CD4-positive, alpha-beta T cell treated with Interleukin-17A for 4 hours (primary cell): ENCODE data around the gene FRMD5.

Experiments
- DNase-seq: peaks from one replicate; pipeline ENCODE4 v3.0.0-alpha.2; 2020; ENCODE audit warnings: mixed read lengths

The FRMD5 gene

DNA sequence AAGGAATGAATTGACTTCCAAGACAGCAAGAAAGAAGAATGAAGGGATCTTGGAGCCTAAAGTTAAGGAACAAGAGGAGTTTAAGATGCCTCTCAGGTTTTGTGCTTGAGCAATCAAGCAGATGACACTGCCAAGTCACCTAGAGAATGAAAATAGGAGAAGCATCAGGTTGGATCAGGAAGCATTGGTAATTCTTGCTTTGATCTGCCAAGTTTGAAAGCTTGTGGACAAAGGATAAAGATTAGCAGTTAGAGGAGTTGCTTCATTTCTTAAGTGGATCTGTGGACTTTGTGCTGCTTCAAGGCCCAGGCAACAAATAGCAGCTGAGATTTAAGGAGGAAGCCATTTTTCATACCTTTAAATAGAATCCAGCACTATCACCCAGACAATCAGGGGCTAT lies 35.6 kb downstream of the FRMD5 start:
- no peak for DNase-seq

- DNase-seq = no peak
Observed at GRCh38 chr15:44158111-44158510, 37.0 kb downstream of the FRMD5 start.

DNA sequence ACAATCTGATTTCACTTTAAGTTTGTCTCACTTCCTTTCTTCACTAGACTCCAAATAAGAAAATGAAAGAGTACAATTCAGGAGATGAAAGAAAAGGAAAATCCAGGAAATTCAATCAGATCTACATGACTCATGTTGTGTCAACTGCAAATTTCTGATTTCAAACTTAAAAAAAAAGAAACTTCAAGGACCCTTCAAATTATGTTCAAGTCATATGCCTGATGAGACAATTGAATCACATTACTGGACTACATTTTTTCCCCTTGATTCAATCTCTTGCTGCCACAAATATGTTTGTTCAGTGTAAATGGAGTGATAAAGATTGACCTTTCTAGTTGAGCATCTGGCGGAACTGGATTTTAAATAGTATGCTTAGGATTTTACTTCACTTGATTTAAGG lies 37.4 kb downstream of the FRMD5 start:
- DNase-seq = no peak

- no peak for DNase-seq
Observed at GRCh38 chr15:44153352-44153751, 41.7 kb downstream of the FRMD5 start.

DNA sequence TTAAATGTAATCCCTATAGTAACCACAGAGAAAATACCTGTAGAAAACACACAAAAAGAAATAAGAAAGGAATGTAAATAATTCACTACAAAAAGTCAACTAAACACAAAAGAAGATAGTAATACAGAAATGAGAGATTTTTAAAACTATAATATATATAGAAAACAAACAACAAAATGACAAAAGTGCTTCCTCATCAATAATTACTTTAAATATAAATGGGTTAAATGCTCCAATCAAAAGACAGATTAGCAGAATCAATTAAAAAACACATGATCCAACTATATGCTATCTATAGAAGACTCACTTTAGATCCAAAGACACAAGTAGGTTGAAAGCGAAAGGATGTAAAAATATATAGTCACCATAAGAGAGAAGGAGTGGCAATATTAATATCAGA lies 45.8 kb downstream of the FRMD5 start:
- no peak for DNase-seq

GRCh38 chr15:44148580-44148979 lies 46.5 kb downstream of the FRMD5 start:
- no peak for DNase-seq

DNA sequence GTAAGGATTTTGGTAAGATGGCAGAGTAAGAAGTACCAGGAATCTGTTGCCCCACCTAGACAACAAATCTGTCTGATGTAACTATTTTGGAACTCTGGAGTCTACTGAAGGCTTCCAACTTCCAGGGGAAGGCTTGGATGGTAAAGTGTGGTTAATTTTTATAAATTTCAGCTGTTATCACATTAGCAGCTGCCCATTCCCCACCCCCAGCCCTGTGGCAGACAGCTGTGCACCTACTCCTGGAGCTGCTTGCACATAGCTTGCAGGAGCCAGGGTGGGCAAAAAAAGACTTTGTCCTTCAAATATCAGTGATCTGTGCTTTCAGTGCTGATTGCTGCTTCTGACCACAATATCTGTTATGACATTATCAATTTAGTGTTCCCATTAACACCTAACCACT lies 47.4 kb downstream of the FRMD5 start:
- no peak for DNase-seq

DNA sequence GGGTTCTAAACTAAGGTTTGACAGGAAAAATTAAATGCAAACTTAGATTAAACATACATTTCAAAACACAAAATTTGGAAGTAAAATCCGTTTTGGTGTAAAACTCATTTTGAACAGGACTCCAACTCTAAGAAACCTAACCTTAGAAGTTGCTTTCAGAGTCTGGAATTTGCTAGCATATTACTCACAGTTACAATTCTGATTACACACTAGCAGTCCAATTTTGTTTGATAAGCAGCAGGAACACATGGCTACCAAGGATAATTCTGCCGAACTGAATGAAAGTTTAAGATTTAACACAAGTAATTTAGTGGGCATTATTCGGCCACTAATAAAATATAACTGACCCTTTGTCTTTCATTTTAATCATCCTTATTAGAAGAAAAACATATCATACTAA lies 49.6 kb downstream of the FRMD5 start:
- DNase-seq = no peak

GRCh38 chr15:44144992-44145391 lies 50.1 kb downstream of the FRMD5 start:
- DNase-seq = no peak

GRCh38 chr15:44144184-44144583 lies 50.9 kb downstream of the FRMD5 start:
- DNase-seq = no peak

DNA sequence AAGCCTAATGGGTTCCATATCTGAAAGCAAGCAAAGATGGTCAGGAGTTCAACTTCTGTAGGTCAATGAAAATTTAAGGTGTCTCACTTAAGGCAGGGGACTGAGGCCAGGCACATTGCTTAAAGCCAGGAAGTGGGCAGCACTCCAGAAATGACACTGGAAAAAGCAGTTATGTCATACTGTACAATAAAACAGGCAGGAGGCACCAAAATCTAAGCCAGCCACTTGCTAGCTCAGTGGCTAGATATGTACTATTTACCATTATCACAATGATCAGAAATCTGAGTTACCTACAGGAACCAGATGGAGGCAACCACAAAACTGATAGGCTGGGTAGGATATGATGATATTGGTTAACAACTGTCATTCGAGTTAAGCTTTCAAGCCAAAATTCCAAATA lies 57.3 kb downstream of the FRMD5 start:
- no peak for DNase-seq

DNA sequence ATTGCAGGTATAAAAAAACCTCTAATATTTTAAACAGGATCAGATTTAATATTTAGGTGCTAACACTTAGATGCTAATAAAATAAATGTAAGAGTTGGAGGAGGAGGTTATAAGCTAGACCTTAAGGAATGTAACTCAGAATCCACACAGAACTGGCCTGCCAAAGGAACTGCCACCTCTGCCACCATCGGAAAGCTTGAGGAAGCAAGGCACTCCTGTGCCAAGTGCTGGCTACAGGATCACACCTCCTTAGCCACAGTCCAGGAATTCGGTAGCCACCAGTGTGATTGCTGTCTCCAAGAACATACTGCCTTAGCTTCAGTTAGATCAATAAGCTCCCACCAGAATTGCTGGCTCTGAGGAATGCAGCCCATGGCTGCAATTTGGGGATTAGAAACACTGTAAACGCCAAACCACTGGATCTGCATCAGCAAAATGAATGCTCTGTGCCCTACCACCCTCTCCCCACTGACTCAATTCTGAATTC lies 58.0 kb downstream of the FRMD5 start:
- DNase-seq = no peak

- no peak for DNase-seq
Observed at GRCh38 chr15:44132057-44132456, 63.0 kb downstream of the FRMD5 start.

DNA sequence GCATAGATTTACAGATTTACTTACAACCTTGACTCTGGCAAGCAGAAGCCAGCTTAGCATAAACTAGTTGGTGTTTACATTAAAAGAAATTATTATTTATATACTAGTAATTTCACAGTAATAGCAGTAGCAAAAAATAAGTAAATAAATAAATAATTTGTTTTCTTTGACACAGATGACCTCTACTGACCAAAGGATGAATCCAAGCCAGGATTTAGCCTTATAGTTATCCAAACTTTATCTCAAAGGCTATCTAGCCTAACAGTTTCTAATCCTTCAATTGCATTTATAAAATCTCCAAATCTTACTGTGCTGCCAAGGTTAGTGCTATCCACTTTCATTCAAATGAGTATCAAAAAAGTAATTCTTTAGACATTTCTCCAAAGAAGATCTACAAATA lies 64.3 kb downstream of the FRMD5 start:
- no peak for DNase-seq

- DNase-seq = no peak
Observed at GRCh38 chr15:44129911-44130310, 65.2 kb downstream of the FRMD5 start.

GRCh38 chr15:44128443-44128842 lies 66.6 kb downstream of the FRMD5 start:
- no peak for DNase-seq

GRCh38 chr15:44125879-44126278 lies 69.2 kb downstream of the FRMD5 start:
- DNase-seq = no peak

DNA sequence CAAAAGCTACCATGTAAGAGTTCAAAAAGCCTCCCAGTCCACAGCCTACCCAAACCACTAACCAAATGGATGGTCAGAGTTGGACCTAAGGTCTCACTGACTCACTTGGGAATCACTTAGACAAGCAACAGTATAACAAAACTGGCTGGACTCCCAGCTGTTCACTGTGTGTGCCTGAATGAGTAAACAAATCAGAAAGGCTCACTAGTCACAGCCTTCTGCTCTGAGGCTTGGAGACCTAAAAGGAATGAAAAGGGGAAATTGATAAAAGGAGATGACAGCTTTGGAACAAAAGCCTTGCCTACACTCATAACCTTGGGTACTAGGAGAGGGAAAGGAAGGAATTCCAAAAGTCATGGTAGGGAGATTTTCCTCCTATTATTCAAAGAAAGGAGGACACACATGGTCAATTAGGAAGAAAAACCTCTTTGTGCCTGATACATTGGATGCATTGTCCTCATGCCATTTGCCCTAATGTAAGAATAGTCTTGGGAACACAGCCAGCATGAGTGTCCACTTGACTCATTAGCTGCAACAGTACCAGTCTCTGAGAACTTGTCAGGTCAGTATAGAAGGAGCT lies 92.3 kb downstream of the FRMD5 start:
- no peak for DNase-seq

- no peak for DNase-seq
Observed at GRCh38 chr15:44101944-44102343, 93.1 kb downstream of the FRMD5 start.

DNA sequence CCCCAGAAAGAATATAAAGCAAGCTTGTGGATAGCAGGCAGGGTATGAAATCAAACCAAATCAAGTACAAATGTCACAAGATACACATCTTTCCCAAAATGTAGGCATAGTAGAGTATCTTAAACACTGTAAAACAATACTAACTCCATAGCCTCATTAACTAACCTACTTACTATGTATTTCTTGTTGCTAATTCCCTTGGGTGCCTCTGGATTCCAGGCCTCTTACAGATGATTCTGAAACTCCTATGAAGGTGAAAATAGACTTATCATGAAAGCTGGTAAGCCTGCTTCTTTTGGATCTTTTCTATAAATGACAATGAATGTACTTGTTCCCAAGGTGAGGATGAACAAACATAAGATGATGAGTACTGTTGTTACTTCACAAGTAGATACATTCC lies 93.8 kb downstream of the FRMD5 start:
- no peak for DNase-seq

DNA sequence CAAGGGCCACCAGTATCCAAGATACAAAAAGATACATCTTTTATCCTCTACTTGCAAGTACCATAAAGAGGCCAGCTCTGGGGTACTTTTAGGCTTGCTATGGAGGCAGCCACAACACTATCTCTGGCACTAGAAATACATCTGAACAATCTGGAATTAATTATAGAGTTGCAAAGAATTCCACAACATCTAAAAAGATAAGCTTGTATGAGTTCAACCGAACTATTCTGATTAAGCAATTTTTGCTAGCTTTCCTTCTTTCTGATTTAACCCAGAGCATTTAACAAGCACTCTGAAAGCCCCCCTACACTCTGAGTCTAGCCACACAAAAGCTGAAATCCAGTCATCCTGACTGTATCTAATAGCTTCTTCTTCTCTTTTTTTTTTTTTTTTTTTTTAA lies 95.4 kb downstream of the FRMD5 start:
- DNase-seq = no peak

- no peak for DNase-seq
Observed at GRCh38 chr15:44097552-44097951, 97.5 kb downstream of the FRMD5 start.

- no peak for DNase-seq
Observed at GRCh38 chr15:44096596-44096995, 98.5 kb downstream of the FRMD5 start.

GRCh38 chr15:44094781-44095180 lies 100.3 kb downstream of the FRMD5 start:
- DNase-seq = no peak

GRCh38 chr15:44093836-44094235 lies 101.2 kb downstream of the FRMD5 start:
- DNase-seq = no peak

DNA sequence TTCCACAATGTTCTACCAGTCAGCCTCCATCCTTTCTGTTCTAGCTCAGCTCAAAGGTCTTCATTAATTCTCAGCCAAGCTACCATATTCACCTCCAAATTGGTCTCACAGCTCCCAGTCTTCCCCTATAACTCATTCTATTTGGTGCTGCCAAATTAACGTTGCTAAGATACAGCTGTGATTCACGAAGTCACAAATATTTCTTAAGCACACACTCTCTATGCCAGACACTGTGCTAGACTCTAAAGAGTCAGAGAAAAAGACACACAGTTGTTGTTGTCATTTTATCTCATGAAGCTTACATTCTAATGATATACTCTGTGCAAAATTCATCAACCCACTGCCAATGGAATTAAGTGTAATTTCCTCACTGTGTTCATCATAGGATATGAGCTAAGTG lies 102.8 kb downstream of the FRMD5 start:
- DNase-seq = no peak
